Progenitor cell of endocrine pancreas (in vitro differentiated cells): ENCODE results near the gene MAGI1. TPM values are rescaled to one million over a fixed set of nuclear protein-coding genes. Genes with fewer than 3 reads are reported as not detected.

Experiments
- DNase-seq: peaks from one replicate; pipeline ENCODE4 v3.0.0; 2021; ENCODE audit warnings: low spot score; ENCODE audit not compliant: unreplicated experiment
- H3K27ac Mint-ChIP-seq: 2 replicates; pipeline ENCODE4 v1.8.0; 2021; ENCODE audit warnings: mild to moderate bottlenecking, moderate library complexity, mixed read lengths
- H3K27me3 Mint-ChIP-seq: 2 replicates; pipeline ENCODE4 v1.8.0; 2021; ENCODE audit warnings: mixed read lengths
- H3K36me3 Mint-ChIP-seq: 2 replicates; pipeline ENCODE4 v1.8.0; 2022; ENCODE audit warnings: mixed read lengths; ENCODE audit not compliant: insufficient read depth
- H3K4me1 Mint-ChIP-seq: 2 replicates; pipeline ENCODE4 v1.8.0; 2021; ENCODE audit warnings: low read depth, mixed read lengths
- H3K4me3 Mint-ChIP-seq: 2 replicates; pipeline ENCODE4 v1.8.0; 2021; ENCODE audit warnings: low read depth, mild to moderate bottlenecking, moderate library complexity, mixed read lengths
- H3K9me3 Mint-ChIP-seq: 2 replicates; pipeline ENCODE4 v1.8.0; 2021; ENCODE audit warnings: low read depth, mixed read lengths
- CTCF ChIP-seq: fragments of 200-600 bp; sonication (generic); IDR thresholded peaks from one replicate; pipeline ENCODE4 v1.5.0; 2021; ENCODE audit warnings: antibody characterized with exemption, mild to moderate bottlenecking; ENCODE audit not compliant: unreplicated experiment
- total RNA-seq: library from RNA; stranded (reverse); gene quantifications from 2 replicates; pipeline ENCODE4 v1.2.1, GENCODE V29; 2021

MAGI1 gene
- total RNA-seq, 1 donor from 2014 or later, result 142 TPM

GRCh38 chr3:65497846-65498245, 540.9 kb downstream of the MAGI1 start:
- Mint-ChIP-seq H3K9me3 (peaks cover 2% of the 10 kb centered on the region), H3K4me1 (peaks cover 20% of the 10 kb centered on the region), H3K27ac (no peak overlapping the region), H3K27me3 (no peaks in the 10 kb centered on the region), H3K4me3 (no peak overlapping the region), H3K36me3 (peaks cover 4% of the 10 kb centered on the region)
- DNase-seq, result no peak
- TF ChIP-seq CTCF, result no peak

- peaks cover 6% of the 10 kb centered on the region for H3K36me3 Mint-ChIP-seq
- no peak for DNase-seq
- H3K27me3 Mint-ChIP-seq, result no peaks in the 10 kb centered on the region
- no peak for TF ChIP-seq CTCF
- H3K4me1 Mint-ChIP-seq, result peaks cover 17% of the 10 kb centered on the region
- peaks cover 2% of the 10 kb centered on the region for H3K9me3 Mint-ChIP-seq
- no peak overlapping the region for H3K4me3 Mint-ChIP-seq
- no peak overlapping the region for H3K27ac Mint-ChIP-seq
These were observed 541.5 kb downstream of the MAGI1 start for GRCh38 chr3:65497236-65497635.

GRCh38 chr3:65493938-65494337, 544.8 kb downstream of the MAGI1 start:
- H3K4me3 Mint-ChIP-seq, result no peak overlapping the region
- H3K27me3 Mint-ChIP-seq, result no peaks in the 10 kb centered on the region
- TF ChIP-seq CTCF, result no peak
- peaks cover 17% of the 10 kb centered on the region for H3K4me1 Mint-ChIP-seq
- H3K36me3 Mint-ChIP-seq, result peaks cover 7% of the 10 kb centered on the region
- peaks cover 2% of the 10 kb centered on the region for H3K9me3 Mint-ChIP-seq
- no peak for DNase-seq
- no peak overlapping the region for H3K27ac Mint-ChIP-seq

GRCh38 chr3:65493371-65493882, 545.3 kb downstream of the MAGI1 start:
- no peak for TF ChIP-seq CTCF
- peak overlapping the region; percentile 10 for H3K4me3 Mint-ChIP-seq
- H3K36me3 Mint-ChIP-seq, result peaks cover 7% of the 10 kb centered on the region
- DNase-seq, result no peak
- H3K27me3 Mint-ChIP-seq, result no peaks in the 10 kb centered on the region
- peaks cover 2% of the 10 kb centered on the region for H3K9me3 Mint-ChIP-seq
- peaks cover 17% of the 10 kb centered on the region for H3K4me1 Mint-ChIP-seq
- H3K27ac Mint-ChIP-seq, result no peak overlapping the region

GRCh38 chr3:65492249-65492648, 546.5 kb downstream of the MAGI1 start:
- no peak overlapping the region for H3K27ac Mint-ChIP-seq
- H3K4me3 Mint-ChIP-seq, result no peak overlapping the region
- peaks cover 17% of the 10 kb centered on the region for H3K4me1 Mint-ChIP-seq
- DNase-seq, result no peak
- H3K27me3 Mint-ChIP-seq, result no peaks in the 10 kb centered on the region
- TF ChIP-seq CTCF, result no peak
- peaks cover 7% of the 10 kb centered on the region for H3K36me3 Mint-ChIP-seq
- peaks cover 2% of the 10 kb centered on the region for H3K9me3 Mint-ChIP-seq
